ENCODE measurements around the gene RABEP2.
"Not testable (repeated sequence)": the region's sequence is repeated elsewhere in the genome, so short reads cannot be mapped to it uniquely, and the experiment has no call there.

RABEP2 gene

DNA sequence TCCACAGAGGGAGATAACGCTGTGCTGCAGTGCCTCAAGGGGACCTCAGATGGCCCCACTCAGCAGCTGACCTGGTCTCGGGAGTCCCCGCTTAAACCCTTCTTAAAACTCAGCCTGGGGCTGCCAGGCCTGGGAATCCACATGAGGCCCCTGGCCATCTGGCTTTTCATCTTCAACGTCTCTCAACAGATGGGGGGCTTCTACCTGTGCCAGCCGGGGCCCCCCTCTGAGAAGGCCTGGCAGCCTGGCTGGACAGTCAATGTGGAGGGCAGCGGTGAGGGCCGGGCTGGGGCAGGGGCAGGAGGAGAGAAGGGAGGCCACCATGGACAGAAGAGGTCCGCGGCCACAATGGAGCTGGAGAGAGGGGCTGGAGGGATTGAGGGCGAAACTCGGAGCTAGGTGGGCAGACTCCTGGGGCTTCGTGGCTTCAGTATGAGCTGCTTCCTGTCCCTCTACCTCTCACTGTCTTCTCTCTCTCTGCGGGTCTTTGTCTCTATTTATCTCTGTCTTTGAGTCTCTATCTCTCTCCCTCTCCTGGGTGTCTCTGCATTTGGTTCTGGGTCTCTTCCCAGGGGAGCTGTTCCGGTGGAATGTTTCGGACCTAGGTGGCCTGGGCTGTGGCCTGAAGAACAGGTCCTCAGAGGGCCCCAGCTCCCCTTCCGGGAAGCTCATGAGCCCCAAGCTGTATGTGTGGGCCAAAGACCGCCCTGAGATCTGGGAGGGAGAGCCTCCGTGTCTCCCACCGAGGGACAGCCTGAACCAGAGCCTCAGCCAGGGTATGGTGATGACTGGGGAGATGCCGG is 7.5 kb upstream of the RABEP2 start:
- no peak for DNase-seq

DNA sequence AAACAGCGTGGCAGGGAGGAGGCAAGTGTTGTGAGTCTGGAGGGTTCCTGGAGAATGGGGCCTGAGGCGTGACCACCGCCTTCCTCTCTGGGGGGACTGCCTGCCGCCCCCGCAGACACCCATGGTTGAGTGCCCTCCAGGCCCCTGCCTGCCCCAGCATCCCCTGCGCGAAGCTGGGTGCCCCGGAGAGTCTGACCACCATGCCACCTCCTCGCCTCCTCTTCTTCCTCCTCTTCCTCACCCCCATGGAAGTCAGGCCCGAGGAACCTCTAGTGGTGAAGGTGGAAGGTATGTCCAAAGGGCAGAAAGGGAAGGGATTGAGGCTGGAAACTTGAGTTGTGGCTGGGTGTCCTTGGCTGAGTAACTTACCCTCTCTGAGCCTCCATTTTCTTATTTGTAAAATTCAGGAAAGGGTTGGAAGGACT is 6.8 kb upstream of the RABEP2 start, which contains the start of gene CD19:
Gene CD19, plus strand, starts transcription at position 171 of the 425 bp plus-strand sequence. Its CDS starts 30 bp downstream, at position 201.
- no peak for DNase-seq

DNA sequence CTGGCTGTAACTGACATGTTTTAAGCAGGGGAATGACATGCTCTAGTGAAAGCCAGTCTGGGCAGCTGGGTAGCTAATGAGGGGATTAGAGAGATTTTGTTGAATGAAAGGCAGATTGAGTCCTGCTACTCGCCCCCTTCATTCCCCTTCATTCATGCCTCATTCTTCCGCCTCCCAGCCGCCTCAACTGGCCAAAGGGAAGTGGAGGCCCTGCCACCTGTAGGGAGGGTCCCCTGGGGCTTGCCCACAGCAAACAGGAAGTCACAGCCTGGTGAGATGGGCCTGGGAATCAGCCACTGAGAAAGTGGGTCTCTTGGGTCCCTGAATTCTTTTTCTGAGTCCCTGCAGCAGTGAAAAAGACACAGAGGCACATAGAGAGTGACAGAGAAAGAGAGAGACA is 5.6 kb upstream of the RABEP2 start:
- DNase-seq: no peak

DNA sequence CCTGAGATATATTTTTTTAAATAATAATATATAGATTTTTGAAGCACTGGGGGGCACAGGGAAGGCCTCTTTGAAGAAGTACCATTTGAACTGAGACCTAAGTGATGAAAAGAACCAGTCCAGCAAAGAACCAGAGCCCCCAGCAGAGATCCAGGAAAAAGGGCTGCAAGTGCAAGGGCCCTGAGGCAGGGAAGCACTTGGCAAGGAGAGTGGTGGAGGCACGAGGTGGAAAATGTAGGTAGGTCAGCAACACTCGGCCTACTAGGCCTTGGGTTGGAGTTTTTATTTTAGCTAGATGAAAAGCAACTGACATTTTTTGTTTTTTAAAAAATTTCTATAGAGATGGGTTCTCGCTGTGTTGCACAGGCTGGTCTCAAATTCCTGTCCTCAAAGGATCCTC is 5.2 kb upstream of the RABEP2 start:
- no peak for DNase-seq

DNA sequence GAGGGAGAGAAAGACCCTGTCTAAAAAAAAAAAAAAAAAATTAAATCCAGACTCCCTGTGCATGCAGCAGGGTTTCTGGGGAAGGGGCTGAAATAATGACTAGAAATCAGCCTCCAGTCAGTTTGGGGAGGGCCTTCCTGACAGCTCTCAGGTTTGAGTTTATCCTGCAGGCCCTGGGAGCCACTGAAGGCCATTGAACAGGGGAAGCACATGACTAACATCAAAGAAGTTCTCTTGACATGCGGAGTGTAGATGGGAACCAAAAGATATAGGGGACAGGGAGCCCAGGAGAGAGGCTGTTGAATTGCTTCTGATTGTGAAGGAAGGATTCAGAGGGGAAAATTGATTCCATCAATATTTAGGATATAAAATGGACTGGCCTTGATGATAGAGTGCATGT is 2.8 kb upstream of the RABEP2 start:
- no peak for DNase-seq

DNA sequence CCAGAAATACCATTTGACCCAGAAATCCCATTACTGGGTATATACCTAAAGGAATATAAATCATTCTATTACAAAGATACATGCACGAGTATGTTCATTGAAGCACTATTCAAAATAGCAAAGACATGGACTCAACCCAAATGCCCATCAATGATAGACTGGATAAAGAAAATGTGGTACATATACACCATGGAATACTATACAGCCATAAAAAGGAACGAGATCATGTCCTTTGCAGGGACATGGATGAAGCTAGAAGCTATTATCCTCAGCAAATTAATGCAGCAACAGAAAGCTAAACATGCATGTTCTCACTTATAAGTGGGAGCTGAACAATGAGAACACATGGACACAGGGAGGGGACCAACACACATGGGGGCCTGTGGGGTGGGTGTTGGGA is 1.2 kb upstream of the RABEP2 start:
- not testable (repeated sequence) for DNase-seq

DNA sequence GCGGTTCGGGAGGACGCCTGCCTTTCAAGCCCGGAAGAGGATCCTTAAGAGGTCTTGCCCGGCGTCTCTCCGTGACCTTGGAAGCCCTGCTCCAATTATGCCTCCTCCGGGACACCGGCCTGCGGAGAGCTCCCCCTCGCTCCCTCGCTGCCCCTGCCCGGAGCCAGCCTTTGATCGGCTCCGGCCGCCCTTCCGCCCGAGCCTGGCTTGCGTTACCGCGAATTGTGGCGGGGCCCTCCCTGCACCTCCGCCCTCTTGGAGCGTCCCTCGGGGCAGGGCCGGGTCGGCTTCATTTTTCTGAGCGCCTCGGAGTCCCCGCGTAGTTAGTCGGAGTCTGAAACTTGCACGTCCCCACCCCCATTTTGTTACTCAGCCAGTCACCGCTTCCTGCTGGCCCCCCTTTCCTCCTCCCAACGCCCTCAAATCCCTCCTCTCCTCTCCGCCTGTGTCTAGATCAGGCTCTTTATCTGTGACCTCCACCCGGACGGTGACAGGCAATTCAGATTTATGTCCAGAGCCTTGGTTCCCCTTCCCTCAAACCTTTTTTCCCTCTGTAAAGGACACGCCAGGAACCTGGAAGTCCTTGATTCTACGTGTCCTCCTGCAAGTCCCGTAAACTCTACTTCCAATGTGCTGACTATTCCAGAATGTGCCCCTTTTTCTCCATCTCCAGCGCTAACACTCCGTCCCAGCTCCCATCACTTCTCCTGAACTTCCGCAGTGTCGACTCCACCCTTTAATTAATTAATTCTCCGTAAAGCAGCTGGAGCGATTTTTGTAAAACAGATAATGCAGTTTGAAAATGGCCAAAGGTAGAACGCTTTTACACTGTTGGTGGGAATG is 569 bp upstream of the RABEP2 start:
- peak; percentile 86 for DNase-seq

DNA sequence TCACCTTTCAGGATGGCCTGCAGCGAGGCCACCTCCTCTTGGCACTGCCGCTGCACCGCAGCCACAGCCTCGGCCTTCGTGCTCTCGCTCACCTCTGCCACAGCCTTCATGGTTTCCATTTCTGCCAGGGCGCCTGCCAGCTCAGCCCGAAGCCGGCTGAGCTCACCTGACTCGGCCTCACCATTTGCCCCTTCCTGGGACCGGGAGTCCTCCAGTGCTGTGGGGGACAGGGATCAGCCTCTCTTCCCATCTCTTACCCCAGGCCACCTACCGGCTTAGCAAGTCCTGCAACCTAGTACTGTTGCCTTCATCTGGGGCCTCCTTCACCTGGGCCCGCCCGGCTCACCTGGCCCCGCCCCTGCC is 658 bp downstream of the RABEP2 start:
- DNase-seq: no peak

DNA sequence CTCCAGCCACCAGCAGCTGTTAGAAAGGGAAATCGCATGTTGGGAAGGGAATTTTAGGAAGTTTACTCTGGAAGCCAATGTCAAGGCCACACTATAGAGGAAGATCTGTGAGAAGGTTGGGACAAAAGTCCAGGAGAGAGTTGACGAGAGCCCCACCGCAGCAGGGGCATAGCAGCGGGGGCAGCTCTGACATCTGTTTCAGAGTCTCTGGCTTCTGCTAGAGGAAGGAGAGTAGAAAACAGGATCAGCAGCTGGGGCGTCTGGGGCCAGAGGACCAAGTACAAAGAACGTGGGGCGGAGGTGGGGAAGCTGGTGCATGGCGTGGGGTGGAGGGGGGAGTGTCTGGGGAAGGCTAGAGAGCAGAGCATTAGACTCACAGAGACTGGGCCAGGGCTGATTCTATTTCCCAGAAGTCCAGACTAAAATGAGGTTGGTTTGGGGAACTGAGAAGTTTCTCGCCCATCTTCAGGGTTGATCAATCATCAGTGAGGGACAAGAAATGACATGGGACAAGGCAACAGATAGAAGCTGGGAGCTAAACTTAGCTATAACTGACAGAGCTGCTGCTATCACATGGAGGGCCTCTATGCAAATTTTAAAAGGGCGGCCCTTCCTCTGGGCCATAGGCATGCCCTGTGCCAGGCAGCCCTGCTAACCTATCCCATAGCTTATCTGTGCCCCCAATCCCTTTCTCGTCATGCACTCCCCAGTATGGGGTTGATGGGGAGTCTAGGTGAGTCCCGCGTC is 1.2 kb downstream of the RABEP2 start:
- DNase-seq: no peak

DNA sequence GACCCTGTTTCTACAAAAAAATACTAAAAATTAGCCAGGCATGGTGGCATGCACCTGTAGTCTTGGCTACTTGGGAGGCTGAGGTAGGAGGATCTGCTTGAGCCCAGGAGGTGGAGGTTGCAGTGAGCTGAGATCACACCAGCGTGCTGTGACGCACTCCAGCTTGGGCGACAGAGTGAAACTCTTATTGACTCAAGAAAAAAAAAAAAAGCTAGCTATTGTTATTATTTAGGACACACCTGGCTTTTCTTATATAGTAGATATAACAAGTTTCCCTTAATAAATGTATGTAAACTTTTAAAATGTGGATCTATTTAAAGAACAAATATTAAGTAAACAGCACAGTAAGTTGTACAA is 1.8 kb downstream of the RABEP2 start:
- no peak for DNase-seq

DNA sequence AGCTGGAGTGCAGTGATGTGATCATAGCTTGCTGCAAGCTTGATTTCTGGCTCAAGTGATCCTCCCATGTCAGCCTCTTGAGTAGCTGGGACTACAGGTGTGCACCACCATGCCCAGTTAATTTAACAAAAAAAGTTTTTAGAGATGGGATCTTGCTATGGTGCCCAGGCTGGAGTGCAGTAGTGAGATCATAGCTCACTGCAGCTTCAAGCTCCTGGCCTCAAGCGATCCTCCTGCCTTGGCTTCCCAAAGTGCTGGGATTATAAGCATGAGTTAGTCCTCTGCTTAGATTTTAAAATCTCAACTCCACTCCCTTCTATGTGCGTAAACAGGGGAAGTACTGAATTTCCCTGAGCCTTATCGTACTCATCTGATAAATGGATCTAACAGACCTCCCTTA is 6.3 kb downstream of the RABEP2 start:
- DNase-seq: no peak

DNA sequence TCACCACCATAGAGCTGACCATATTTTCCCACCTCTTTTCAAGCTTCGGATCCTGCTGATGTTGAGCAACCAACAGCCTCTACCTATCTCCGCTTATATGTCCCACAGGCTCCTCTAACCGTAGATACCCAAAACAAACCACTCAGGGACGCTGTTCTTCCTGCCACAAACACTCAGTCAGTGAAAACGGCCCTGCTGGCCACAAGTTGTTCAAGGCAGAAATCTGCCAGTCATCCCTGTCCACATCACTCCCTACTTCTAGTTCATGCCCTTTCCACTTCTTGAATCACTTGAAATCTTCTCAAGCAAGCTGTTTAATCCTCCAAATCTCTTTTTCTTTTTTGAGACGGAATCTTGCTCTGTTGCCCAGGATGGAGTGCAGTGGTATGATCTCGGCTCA is 7.9 kb downstream of the RABEP2 start:
- DNase-seq: no peak

DNA sequence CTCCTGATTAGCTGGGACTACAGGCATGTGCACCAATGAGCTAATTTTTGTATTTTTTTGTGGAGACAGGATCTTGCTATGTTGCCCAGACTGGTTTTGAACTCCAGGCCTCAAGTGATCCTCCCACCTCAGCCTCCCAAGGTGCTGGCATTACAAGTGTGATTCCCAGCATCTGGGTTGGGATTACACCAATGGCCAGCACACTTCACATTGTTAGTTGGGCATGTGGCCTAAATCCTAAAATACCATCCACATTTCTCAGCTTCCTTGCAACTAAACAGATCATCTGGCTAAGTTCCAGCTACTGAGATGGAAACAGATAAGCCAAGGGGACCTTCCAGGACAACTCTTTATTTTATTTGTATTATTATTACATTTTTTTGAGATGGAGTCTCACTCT is 9.9 kb downstream of the RABEP2 start:
- no peak for DNase-seq

DNA sequence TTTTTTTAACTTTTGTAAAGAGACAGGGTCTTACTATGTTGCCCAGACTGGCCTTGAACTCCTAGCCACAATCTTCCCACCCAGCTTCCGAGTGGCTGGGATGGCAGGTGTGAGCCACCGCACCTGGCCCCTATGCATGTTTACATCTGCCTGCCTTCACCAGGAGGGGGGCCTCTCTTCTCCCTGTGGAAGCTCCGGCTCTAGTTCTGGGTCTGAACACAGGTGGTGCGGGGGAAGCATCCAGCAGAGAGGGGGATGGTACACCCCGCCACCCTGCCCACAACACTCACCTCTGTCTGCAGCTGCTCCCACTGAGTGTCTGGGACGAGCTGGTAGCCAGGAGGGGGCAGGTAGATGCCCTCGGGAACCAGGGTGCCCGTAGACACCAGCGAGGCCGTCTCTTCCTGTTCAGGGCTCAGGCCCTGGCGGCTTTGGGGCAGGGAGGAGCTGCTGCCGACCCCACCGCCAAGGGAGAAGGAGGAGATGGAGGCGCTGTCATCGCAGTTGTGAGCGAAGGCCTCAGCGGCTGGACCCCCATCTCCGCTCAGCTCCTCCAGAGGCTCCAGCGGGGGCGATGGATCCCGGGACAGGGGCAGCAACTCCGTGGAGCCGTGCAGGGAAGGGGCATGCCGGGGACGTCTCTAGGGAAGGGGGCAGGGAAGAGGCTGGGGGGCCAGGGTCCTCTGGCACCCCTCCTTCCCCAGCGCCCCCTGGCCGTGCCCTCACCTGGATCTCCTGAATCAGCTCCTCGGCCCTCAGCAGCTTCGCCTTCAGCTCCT is 10.9 kb downstream of the RABEP2 start:
- no peak for DNase-seq

DNA sequence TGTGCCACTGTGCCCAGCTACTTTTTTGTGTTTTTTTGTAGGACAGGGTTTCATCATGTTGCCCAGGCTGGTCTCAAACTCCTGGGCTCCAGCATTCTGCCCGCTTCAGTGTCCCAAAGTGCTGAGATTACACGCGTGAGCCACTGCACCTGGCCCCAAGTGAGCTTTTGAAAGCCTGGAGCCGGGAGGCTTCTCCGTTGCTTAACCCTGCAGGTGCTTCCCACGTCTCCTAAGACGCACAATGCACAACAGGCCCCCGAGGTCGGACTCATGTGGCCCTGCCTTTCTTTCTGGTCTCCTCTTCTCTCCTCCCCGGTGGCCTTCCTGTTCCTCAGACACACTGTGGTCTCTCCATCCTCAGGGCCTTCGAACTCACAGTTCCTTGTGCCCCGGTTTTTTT is 12.5 kb downstream of the RABEP2 start:
- no peak for DNase-seq

DNA sequence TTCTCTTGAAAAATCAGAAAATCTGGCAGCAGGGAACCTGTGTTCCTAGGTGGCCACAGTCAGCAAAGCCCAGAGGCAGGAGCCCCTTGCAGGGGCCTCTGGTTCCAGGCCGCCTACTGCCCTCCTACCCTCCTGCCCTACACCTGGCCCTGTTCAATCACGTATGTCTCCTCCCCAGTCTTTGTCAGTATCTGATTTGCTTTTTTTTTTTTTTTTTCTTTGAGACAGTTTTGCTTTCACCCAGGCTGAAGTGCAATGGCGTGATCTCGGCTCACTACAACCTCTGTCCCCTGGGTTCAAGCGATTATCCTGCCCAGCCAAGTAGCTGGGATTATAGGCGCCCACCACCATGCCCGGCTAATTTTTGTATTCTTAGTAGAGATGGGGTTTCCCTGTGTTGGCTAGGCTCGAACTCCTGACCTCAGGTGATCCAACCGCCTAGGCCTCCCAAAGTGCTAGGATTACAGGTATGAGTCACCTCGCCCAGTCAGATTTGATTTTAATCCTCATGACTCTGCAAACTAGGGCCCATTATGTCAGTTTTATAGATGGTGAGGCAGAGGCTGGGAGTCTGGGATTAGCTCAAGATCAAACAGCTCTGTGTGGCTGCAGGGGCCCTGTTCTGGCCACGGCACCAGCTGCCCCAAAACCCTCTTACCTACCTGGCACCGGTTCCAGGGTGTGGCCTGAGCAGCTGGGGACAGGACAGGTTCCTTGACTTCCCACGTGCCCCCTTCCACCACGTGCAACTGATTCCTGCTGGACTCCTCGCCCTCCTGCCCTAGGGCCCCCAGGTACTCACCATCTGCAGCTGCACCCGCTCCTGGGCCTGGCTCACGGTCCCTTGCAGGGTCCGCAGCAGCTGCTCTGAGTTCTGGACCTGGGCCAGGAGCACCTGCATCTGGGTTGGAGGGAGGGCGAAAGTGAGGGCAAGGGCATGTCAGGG is 14.7 kb downstream of the RABEP2 start:
- DNase-seq: no peak

DNA sequence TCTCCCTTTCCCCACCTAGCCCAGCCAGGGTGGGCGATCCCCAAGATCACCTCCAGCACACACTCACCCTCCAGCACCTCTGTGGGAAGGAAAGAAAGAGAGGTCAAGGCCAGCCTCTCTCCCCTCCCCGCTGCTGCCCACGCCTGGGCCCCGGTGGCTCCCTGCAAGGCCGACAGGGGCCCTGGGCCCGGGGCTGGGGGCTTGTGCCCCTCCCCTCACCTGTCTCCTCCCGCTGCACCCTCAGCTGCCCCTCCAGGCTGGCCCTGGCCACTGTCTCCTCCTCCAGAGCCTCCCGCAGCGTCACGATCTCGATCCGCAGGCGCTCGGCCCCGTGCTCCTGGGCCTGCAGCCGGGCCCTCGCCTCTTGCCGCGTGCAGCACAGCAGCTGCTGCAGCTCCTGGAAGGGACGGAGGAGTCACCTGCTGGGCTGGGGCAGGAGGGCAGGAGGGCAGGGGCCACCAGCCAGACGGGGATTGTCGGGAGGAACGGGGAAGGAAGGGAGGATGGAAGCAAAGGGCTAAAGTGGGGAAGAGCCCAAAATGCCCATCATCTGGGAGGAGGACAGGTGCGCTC is 19.2 kb downstream of the RABEP2 start:
- DNase-seq: no peak

DNA sequence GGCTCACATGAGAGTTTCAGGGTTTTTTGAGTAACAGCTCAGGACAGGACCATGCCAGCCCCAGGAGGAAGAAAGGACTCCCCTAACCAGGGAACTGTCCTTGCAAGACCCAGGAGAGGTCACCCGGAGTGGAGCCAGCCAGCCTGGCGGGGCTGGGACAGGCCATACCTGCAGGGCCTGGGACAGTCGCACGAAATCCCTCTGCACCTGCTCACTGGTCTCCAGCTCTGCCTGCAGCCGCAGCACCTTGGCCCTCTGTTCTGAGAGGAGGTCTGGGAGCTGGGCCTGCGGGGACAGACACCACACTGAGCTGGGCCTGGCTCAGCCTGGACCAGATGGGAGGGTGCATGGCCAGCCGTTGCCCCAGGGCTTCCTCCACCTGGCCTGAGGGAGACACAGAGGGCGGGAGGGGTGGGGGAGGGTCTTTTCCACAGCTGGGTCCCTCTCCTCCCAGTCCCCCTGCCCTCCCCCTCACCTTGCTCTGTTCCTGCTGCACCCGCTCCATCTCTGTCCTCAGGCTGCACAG is 19.7 kb downstream of the RABEP2 start:
- no peak for DNase-seq

DNA sequence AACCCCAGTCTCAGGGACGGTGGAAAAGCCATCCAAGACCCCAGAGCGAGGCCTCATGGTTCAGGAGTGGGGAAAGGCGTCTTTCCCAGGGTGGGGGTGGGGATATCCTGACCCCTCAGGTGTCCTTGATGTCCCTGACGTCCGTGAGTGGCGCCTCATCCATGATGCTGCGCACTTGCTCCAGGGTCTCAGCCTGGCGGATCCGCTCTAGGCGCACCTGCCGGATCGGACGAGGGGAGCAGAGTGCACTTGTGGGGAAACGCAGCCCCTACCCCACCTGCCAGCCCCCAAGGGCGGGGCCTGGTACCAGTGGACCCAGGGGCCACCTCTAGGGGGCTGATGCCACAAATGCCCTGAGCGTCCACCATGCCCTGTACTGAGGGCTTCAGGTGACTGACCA is 20.2 kb downstream of the RABEP2 start:
- DNase-seq: no peak

DNA sequence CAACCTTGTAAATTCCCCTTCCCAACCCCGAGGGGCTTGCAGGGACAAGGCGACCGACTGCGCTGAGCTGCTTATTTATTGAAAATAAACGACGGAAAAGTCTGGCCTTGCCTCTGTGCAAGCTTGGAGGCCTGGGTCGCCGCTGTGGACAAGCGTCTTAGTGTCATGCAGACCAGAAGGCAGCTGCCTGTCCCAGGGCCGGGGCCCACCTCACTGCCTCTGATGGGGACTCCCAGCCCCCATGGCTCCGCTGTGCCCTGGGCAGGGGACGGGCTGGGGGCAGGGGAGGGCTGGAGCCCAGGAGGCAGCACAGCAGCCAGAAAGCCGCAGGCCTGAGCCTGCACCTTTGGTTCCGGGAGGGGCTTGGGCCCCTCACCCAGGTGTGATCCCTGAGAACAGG is 20.7 kb downstream of the RABEP2 start:
- DNase-seq: no peak
